OCI-LY3 (cell line): Measurements from ENCODE around the gene SIAH3.

ENCODE experiments used
- EZH2phosphoT487 ChIP-seq: fragments of 200-600 bp; shearing (Covaris generic); IDR thresholded peaks from 2 replicates; pipeline ENCODE4 v1.6.1; 2018; ENCODE audit warnings: antibody characterized with exemption, mixed run types, low read depth
- TF ChIP-seq, protein P1 (sequence below): fragments of 200-600, 300-600 bp; sonication (generic); IDR thresholded peaks from 2 replicates; pipeline ENCODE4 v1.5.1; 2014; ENCODE audit warnings: antibody characterized with exemption, low read length, low read depth

GRCh38 chr13:45860240-45860639 is 8.7 kb upstream of the SIAH3 start:
- TF ChIP-seq, protein P1, sequence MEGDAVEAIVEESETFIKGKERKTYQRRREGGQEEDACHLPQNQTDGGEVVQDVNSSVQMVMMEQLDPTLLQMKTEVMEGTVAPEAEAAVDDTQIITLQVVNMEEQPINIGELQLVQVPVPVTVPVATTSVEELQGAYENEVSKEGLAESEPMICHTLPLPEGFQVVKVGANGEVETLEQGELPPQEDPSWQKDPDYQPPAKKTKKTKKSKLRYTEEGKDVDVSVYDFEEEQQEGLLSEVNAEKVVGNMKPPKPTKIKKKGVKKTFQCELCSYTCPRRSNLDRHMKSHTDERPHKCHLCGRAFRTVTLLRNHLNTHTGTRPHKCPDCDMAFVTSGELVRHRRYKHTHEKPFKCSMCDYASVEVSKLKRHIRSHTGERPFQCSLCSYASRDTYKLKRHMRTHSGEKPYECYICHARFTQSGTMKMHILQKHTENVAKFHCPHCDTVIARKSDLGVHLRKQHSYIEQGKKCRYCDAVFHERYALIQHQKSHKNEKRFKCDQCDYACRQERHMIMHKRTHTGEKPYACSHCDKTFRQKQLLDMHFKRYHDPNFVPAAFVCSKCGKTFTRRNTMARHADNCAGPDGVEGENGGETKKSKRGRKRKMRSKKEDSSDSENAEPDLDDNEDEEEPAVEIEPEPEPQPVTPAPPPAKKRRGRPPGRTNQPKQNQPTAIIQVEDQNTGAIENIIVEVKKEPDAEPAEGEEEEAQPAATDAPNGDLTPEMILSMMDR, result no peak
- no peak for TF ChIP-seq EZH2phosphoT487
